K562 (cell line): Measurements from ENCODE around the gene POLR2J. TPM values are rescaled to one million over a fixed set of nuclear protein-coding genes. Genes with fewer than 3 reads are reported as not detected.
A peak's percentile ranks its signal among the peaks of the same experiment; 100 is the strongest.

Source experiments
- CHD7 ChIP-seq: fragments of 200-600 bp; sonication (generic); IDR thresholded peaks from one replicate; pipeline ENCODE4 v1.6.1; 2012; ENCODE audit warnings: mild to moderate bottlenecking, low read depth, low read length, inconsistent platforms
- ELF2 ChIP-seq: fragments of 250-450 bp; sonication (Bioruptor Pico); IDR thresholded peaks from 2 replicates; pipeline ENCODE4 v1.5.0; 2021; ENCODE audit warnings: mild to moderate bottlenecking
- KLF16 ChIP-seq: IDR thresholded peaks from 2 replicates; pipeline ENCODE4 v1.6.1; 2016; ENCODE audit warnings: antibody characterized with exemption
- MIER1 ChIP-seq: fragments of 450-650 bp; IDR thresholded peaks from 2 replicates; pipeline ENCODE4 v1.6.1; 2016; ENCODE audit warnings: antibody characterized with exemption, mild to moderate bottlenecking, low read depth
- PHF20 ChIP-seq: fragments of 450-650 bp; IDR thresholded peaks from 2 replicates; pipeline ENCODE4 v1.6.1; 2018; ENCODE audit not compliant: partially characterized antibody
- RFX1 ChIP-seq: fragments of 450-650 bp; IDR thresholded peaks from 2 replicates; pipeline ENCODE4 v1.6.1; 2016; ENCODE audit warnings: mild to moderate bottlenecking, moderate library complexity
- SRSF9 ChIP-seq: fragments of 200-400 bp; formaldehyde crosslinking; IDR thresholded peaks from 2 replicates; pipeline ENCODE4 v1.6.1; 2017; ENCODE audit warnings: low read depth, low read length, borderline replicate concordance
- STAG1 ChIP-seq: sonication (generic); formaldehyde crosslinking; IDR thresholded peaks from 2 replicates; pipeline ENCODE4 v1.5.0; 2020; ENCODE audit warnings: missing genetic modification reagents, borderline replicate concordance
- ZNF696 ChIP-seq: fragments of 250-450 bp; sonication (Bioruptor Pico); conservative IDR thresholded peaks from 2 replicates; pipeline ENCODE4 v1.4.0; 2020; ENCODE audit warnings: mild to moderate bottlenecking, moderate library complexity
- polyA plus RNA-seq, 8 experiments: library from polyadenylated mRNA; depleted of rRNA in 4 of 8; stranded (reverse) in 5 of 8; unstranded in 3 of 8; fragments of >200 nt; fragmentation: Nextera tagmentation in 2 of 8; fragmentation: Illumina TruSeq in 1 of 8; extraction: Ambion mirVana in 2 of 8; extraction: Trizol in 1 of 8; gene quantifications; 2 replicates each; pipeline versions ENCODE4 v1.2.1 to v1.2.3, GENCODE V29; 2011 to 2014; ENCODE audit warnings: inconsistent platforms in 1 of 8, missing spikeins in 1 of 8
- total RNA-seq, 7 experiments: library from RNA; depleted of rRNA in 6 of 7; stranded (reverse); fragments of >200 nt in 6 of 7; fragmentation: Illumina TruSeq in 2 of 7; extraction: Trizol in 2 of 7; gene quantifications; 2 replicates each; pipeline versions ENCODE4 v1.2.1 to v1.2.3, GENCODE V29; 2011 to 2021; ENCODE audit warnings: low replicate concordance in 1 of 7
- TF ChIP-seq, protein P1 (sequence below): sonication (generic); formaldehyde crosslinking; IDR thresholded peaks from 2 replicates; pipeline ENCODE4 v1.9.0; 2022; ENCODE audit warnings: mild to moderate bottlenecking, missing genetic modification reagents
- TF ChIP-seq, protein P2 (sequence below): conservative IDR thresholded peaks from 2 replicates; pipeline ENCODE4 v1.6.1; 2011; ENCODE audit warnings: low read depth, mild to moderate bottlenecking, low read length; ENCODE audit not compliant: control insufficient read depth

POLR2J gene
- total and polyA plus RNA-seq, 9 of the 15 experiments (the other 6 are each of a cell fraction or from before 2014, with no cell fraction given) = 32.3 to 220 (median 113) TPM

- TF ChIP-seq CHD7 (no peak), SRSF9 (no peak), RFX1 (peak; percentile 71; the same call in 1 of the 2 replicates), KLF16 (no peak), STAG1 (CRISPR knock-in tag) (0 out of 2 replicates have a peak, but pooled peaks have one; percentile 21), ELF2 (peak; percentile 87), MIER1 (no peak; the same call in 1 of the 2 replicates), PHF20 (peak; percentile 79), ZNF696 (CRISPR knock-in tag) (no peak)
- TF ChIP-seq, protein P1, sequence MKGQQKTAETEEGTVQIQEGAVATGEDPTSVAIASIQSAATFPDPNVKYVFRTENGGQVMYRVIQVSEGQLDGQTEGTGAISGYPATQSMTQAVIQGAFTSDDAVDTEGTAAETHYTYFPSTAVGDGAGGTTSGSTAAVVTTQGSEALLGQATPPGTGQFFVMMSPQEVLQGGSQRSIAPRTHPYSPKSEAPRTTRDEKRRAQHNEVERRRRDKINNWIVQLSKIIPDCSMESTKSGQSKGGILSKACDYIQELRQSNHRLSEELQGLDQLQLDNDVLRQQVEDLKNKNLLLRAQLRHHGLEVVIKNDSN = peak; percentile 83
- TF ChIP-seq, protein P2, sequence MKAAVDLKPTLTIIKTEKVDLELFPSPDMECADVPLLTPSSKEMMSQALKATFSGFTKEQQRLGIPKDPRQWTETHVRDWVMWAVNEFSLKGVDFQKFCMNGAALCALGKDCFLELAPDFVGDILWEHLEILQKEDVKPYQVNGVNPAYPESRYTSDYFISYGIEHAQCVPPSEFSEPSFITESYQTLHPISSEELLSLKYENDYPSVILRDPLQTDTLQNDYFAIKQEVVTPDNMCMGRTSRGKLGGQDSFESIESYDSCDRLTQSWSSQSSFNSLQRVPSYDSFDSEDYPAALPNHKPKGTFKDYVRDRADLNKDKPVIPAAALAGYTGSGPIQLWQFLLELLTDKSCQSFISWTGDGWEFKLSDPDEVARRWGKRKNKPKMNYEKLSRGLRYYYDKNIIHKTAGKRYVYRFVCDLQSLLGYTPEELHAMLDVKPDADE = peak; percentile 99
Measured at GRCh38 chr7:102464577-102465280, 14.0 kb downstream of the POLR2J start, which contains the start of the genes ALKBH4 and LRWD1 (continued).
